ENCODE data around the gene POLN.
"Not testable (repeated sequence)": the region's sequence is repeated elsewhere in the genome, so short reads cannot be mapped to it uniquely, and the experiment has no call there.

The POLN gene

DNA sequence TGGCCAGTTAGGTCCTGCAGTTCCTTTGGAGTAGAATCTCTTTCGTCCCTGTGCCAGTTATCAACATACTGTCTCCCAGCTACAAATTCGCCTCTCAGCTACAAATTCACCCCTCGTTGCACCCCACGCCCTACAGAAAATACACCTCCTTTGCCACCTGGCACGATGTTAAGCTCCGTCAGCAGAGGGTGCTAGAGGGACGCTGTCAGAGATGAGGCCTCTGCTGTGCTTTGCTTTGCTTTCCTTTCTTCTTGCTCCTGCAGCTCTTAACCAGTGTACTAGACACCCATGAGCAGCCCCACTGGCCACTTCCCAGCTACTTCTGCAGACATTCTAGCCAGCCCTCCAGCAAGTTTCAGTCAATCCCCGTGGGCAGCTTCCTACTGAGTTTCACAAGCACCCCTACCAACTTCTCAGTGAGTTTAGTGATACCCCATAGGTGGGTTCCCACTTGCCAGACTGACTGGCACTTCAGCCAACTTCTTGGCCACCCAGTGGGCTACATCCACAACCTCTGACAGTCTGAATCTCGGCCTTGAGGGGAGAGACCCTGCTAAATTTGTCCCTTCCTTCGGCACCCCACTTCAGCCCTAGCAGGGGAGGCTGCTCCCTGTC lies 21.8 kb downstream of the POLN start:
- no peak for DNase-seq (ENCODE audit: low read depth, low spot score)

- no peak for DNase-seq (ENCODE audit: low read depth, low spot score)
Observed at GRCh38 chr4:2219233-2219760, 22.6 kb downstream of the POLN start.

DNA sequence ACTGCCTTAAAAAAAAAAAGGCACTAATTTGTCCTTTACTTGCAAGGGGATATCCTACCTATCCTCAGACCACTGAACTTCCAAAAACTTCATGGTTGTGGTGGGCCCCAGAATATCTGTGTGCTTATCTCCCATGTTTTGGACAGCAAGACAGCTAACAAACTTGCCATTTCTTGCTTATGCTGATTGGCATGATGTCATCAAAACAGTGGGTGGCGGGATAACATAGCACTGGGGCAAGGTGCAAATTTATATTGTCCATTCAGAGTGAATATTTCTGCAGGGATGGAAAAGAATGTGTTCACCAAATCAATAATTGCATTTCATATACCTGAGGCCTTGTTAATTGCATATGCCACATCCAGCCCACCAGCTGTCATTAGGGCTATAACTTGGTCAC lies 23.5 kb downstream of the POLN start:
- no peak for DNase-seq (ENCODE audit: low read depth, low spot score)

- DNase-seq (ENCODE audit: low read depth, low spot score) = no peak
Observed at GRCh38 chr4:2217726-2218125, 24.2 kb downstream of the POLN start.

GRCh38 chr4:2212831-2213230 lies 29.1 kb downstream of the POLN start:
- DNase-seq (ENCODE audit: low read depth, low spot score) = no peak

DNA sequence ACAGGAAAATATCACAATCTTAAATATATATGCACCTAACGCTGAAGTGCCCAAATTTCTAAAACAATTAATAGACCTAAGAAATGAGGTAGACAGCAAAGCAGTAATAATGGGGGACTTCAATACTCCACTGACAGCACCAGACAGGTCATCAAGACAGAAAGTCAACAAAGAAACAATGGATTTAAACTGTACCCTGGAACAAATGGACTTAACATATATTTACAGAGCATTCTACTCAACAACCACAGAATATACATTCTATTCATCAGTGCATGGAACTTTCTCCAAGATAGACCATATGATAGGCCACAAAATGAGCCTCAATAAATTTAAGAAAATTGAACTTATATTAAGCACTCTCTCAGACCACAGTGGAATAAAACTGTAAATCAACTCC lies 39.1 kb downstream of the POLN start:
- not testable (repeated sequence) for DNase-seq (ENCODE audit: low read depth, low spot score)

- no peak for DNase-seq (ENCODE audit: low read depth, low spot score)
Observed at GRCh38 chr4:2194496-2194895, 47.4 kb downstream of the POLN start.

GRCh38 chr4:2193326-2193725 lies 48.6 kb downstream of the POLN start:
- no peak for DNase-seq (ENCODE audit: low read depth, low spot score)

- DNase-seq (ENCODE audit: low read depth, low spot score) = no peak
Observed at GRCh38 chr4:2186865-2187172, 55.1 kb downstream of the POLN start.

- no peak for DNase-seq (ENCODE audit: low read depth, low spot score)
Observed at GRCh38 chr4:2186133-2186864, 55.6 kb downstream of the POLN start.

- DNase-seq (ENCODE audit: low read depth, low spot score) = no peak
Observed at GRCh38 chr4:2183394-2183793, 58.5 kb downstream of the POLN start.

- no peak for DNase-seq (ENCODE audit: low read depth, low spot score)
Observed at GRCh38 chr4:2182994-2183393, 58.9 kb downstream of the POLN start.

GRCh38 chr4:2180410-2180809 lies 61.5 kb downstream of the POLN start:
- no peak for DNase-seq (ENCODE audit: low read depth, low spot score)

DNA sequence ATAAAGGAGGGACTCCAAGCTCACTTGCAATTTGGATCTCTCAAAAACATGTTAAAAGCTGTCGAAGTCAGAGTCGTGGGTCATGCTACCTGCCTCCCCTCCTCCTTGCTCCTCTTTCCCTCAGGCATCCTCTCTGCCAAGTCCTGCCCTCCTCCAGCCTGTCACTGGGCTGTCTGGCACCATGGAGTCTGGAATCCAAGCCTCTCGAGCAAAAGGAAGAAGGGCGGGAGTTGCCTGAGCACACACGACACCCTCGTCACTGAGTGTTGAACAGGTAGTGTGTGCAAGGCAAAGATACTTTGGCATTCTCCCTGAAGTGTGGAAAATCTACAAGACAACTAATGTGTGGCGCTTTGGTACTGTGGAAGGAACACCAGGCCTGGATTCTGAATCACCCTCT lies 62.2 kb downstream of the POLN start:
- DNase-seq (ENCODE audit: low read depth, low spot score) = no peak

GRCh38 chr4:2178986-2179385 lies 62.9 kb downstream of the POLN start:
- no peak for DNase-seq (ENCODE audit: low read depth, low spot score)

DNA sequence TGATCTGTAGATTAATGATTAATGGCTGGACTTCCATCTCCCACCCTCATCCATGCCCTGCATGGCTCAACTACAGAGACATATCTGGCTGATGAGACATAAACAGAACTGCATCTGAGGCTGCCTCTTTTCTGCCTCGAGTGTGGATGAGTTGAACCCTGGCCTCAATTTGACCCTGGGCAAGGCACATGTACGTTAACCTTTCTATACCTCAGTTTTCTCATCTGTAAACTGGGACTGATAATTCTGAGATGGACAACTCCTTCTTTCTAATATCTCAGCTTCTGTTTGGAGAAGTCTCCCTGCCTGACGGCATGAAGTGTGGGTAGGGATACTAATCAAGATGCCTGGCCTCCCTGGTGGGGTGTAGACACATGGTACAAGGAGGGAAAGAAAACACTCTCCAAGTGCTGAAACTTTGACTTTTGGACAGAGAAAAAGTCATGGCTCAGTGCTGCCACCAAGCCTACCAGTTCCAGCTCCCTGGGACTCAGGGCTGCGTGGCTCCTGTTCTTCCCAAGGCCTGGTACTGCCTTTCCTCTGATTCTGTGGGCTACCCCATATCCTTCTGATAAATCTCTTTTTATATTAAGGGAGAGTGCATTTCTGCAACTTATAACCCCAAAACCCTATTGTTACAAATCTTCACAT lies 64.4 kb downstream of the POLN start:
- DNase-seq (ENCODE audit: low read depth, low spot score) = no peak

- no peak for DNase-seq (ENCODE audit: low read depth, low spot score)
Observed at GRCh38 chr4:2175990-2176698, 65.8 kb downstream of the POLN start.

- DNase-seq (ENCODE audit: low read depth, low spot score) = no peak
Observed at GRCh38 chr4:2174061-2174460, 67.9 kb downstream of the POLN start.

DNA sequence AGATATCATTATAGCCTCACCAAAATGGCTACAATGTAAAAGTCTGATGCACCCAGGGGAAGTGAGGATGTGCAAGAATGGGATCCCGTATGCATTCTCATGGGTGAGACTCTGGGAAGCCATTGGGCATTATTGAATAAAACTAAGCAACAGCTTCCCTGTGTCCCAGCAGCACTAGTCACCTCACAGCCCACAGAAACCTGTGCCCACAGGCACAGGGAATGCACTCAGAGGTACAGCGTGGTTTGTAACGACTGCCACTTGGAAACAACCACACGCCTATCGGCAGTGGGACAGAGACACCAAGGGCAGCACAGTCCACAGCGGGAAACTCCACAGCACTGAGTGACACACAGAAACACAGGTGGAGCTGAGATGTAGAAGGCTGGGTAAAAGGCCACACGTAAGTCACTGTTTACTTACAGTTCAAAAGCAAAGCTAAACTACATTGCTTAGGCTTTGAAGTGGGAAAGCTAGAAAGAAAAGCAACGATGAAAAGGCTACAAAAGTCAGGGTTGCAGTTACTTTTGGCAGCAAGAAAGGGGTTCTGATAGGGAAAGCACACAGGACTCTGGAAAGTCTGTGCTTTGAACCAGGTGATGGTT lies 69.2 kb downstream of the POLN start:
- no peak for DNase-seq (ENCODE audit: low read depth, low spot score)

GRCh38 chr4:2172161-2172560 lies 69.8 kb downstream of the POLN start:
- DNase-seq (ENCODE audit: low read depth, low spot score) = no peak

DNA sequence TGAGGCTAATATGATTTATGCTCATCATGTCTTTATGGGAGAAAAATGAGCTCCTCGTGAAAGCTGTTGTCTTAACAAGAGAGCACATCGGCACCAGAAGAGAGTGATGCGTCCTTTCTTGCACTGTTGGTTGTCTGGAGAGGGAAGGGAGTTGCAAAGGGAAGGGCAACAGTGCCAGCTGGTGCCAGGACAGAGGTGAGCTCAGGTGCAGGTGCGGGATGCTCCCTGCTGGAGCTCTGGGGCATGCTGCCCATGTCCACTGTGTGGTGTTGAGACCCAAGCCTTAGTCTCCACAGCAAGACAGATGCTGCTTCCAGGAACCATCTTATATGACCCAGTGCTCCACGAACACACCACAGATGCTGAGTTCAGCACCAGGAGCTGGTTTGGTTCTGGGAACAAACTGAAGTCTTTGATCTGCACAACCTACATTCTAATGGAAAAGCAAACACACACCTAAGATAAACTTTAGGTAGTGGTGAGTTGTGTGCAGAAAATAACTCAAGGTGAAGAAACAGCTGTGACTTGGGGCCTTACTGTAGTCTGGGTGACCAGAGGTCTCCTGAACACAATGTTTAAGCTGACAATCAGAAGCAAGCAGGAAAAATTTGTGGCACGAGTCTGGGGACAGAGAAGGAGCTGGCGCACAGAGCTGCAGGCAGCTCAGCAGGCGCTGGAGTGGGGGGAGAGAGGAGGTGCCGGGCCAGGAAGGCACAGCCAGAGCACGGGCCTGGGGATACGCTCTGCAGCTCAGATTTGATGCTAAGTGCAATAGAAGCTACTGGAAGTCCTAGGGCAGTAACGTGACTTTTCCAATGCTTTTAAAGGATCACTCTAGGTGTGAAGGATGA lies 73.2 kb downstream of the POLN start:
- no peak for DNase-seq (ENCODE audit: low read depth, low spot score)

Measured in smooth muscle cell of the brain vasculature (primary cell).